ENCODE results near the gene CCDC7. TPM values are rescaled to one million over a fixed set of nuclear protein-coding genes. Genes with fewer than 3 reads are reported as not detected.
"Not testable (repeated sequence)": the region's sequence is repeated elsewhere in the genome, so short reads cannot be mapped to it uniquely, and the experiment has no call there.

The CCDC7 gene
- polyA plus RNA-seq, 1 of the 3 experiments (the other 2 are of a cell fraction) = 0.44 TPM

DNA sequence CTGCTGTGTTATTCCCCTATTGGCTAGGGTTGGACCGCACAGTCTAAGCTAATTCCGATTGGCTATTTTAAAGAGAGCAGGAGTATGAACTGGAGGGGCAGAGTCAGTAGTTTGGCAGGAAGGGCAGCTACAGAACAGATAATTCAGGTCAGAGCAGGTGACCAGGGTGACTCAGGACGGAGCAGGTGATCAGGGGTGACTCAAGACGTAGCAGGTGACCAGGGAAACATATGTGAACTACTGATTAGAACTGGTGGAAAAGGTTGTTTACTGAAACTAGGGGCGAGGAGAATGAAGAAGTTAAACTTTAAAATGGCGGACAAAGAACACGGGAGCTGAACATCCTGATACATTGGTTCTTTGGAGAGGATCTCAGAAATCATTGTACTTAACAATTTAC, 102.3 kb downstream of the CCDC7 start:
- no peak overlapping the region for H2AFZ ChIP-seq (ENCODE audit: low read depth)
- H3F3A ChIP-seq (replicated peaks; ENCODE audit: insufficient read depth) = no peaks in the 10 kb centered on the region
- no peaks in the 10 kb centered on the region for H3K27me3 ChIP-seq (ENCODE audit: insufficient read depth)
- TF ChIP-seq EP300 (IDR thresholded peaks at IDR 0.05; ENCODE audit: borderline replicate concordance in 1 of 2, low read depth in 1 of 2, low read length in 1 of 2) (no peak), ELF1 (IDR thresholded peaks at IDR 0.05) (no peak)
- TF ChIP-seq, protein P1, sequence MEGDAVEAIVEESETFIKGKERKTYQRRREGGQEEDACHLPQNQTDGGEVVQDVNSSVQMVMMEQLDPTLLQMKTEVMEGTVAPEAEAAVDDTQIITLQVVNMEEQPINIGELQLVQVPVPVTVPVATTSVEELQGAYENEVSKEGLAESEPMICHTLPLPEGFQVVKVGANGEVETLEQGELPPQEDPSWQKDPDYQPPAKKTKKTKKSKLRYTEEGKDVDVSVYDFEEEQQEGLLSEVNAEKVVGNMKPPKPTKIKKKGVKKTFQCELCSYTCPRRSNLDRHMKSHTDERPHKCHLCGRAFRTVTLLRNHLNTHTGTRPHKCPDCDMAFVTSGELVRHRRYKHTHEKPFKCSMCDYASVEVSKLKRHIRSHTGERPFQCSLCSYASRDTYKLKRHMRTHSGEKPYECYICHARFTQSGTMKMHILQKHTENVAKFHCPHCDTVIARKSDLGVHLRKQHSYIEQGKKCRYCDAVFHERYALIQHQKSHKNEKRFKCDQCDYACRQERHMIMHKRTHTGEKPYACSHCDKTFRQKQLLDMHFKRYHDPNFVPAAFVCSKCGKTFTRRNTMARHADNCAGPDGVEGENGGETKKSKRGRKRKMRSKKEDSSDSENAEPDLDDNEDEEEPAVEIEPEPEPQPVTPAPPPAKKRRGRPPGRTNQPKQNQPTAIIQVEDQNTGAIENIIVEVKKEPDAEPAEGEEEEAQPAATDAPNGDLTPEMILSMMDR (IDR thresholded peaks at IDR 0.05) = no peak
- no peaks in the 10 kb centered on the region for H3K9me2 ChIP-seq
- CTCF ChIA-PET = no interaction called here
- no peaks in the 10 kb centered on the region for H3K9me3 ChIP-seq
- 77% methylated on average over 7 of the region's 7 CpGs for WGBS (ENCODE audit: low lambda C conversion rate)
- H3K27ac ChIP-seq (ENCODE audit: low read depth in 2 of 2, low read length in 1 of 2) = no peak overlapping the region
- no peak for DNase-seq
- no peaks in the 10 kb centered on the region for H3K4me1 ChIP-seq (ENCODE audit: control insufficient read depth in 1 of 2, insufficient read depth in 2 of 2, low read depth in 1 of 2, low read length in 1 of 2)
- peaks cover 0 to 4% of the 10 kb centered on the region in 2 experiments for H3K36me3 ChIP-seq (replicated peaks in 1 of 2; ENCODE audit: control insufficient read depth in 1 of 2, insufficient read depth in 2 of 2, low read length in 1 of 2)
- no peak overlapping the region for H3K4me3 ChIP-seq (ENCODE audit: low read depth in 2 of 2, low read length in 1 of 2)
- no peak overlapping the region for H3K9ac ChIP-seq
- no peaks in the 10 kb centered on the region for H3K79me2 ChIP-seq (ENCODE audit: insufficient read depth)
- H4K20me1 ChIP-seq (ENCODE audit: insufficient read depth) = no peaks in the 10 kb centered on the region
- no peak overlapping the region for H3K4me2 ChIP-seq
- POLR2A ChIA-PET = no interaction called here

- no peaks in the 10 kb centered on the region for H3K27me3 ChIP-seq (ENCODE audit: insufficient read depth)
- 68% methylated on average over 3 of the region's 3 CpGs for WGBS (ENCODE audit: low lambda C conversion rate)
- no peak overlapping the region for H3K27ac ChIP-seq (ENCODE audit: low read depth in 2 of 2, low read length in 1 of 2)
- H3K4me2 ChIP-seq = no peak overlapping the region
- no peaks in the 10 kb centered on the region for H4K20me1 ChIP-seq (ENCODE audit: insufficient read depth)
- peaks cover 0 to 9% of the 10 kb centered on the region in 2 experiments for H3K36me3 ChIP-seq (replicated peaks in 1 of 2; ENCODE audit: control insufficient read depth in 1 of 2, insufficient read depth in 2 of 2, low read length in 1 of 2)
- DNase-seq = no peak
- no peaks in the 10 kb centered on the region for H3K9me3 ChIP-seq
- H3K9me2 ChIP-seq = no peaks in the 10 kb centered on the region
- H3K4me1 ChIP-seq (ENCODE audit: control insufficient read depth in 1 of 2, insufficient read depth in 2 of 2, low read depth in 1 of 2, low read length in 1 of 2) = no peaks in the 10 kb centered on the region
- CTCF ChIA-PET = no interaction called here
- POLR2A ChIA-PET = no interaction called here
- H3K4me3 ChIP-seq (ENCODE audit: low read depth in 2 of 2, low read length in 1 of 2) = no peak overlapping the region
- no peaks in the 10 kb centered on the region for H3F3A ChIP-seq (replicated peaks; ENCODE audit: insufficient read depth)
- no peak overlapping the region for H2AFZ ChIP-seq (ENCODE audit: low read depth)
- no peaks in the 10 kb centered on the region for H3K79me2 ChIP-seq (ENCODE audit: insufficient read depth)
- no peak overlapping the region for H3K9ac ChIP-seq
- TF ChIP-seq ELF1 (IDR thresholded peaks at IDR 0.05) (no peak), YY1 (IDR thresholded peaks at IDR 0.05; ENCODE audit: low read depth) (no peak), TCF12 (IDR thresholded peaks at IDR 0.05) (no peak), FOXJ3 (CRISPR knock-in tag; IDR thresholded peaks at IDR 0.05) (no peak), IRF3 (IDR thresholded peaks at IDR 0.05; ENCODE audit: low read depth, low read length) (no peak), FOSL2 (IDR thresholded peaks at IDR 0.05; ENCODE audit: borderline replicate concordance, low read depth) (no peak), NRF1 (IDR thresholded peaks at IDR 0.05; ENCODE audit: low read depth, low read length) (no peak), SMC3 (IDR thresholded peaks at IDR 0.05; ENCODE audit: low read depth, low read length) (no peak), TAF1 (IDR thresholded peaks at IDR 0.05; ENCODE audit: borderline replicate concordance, low read depth, low read length) (no peak), EP300 (IDR thresholded peaks at IDR 0.05; ENCODE audit: borderline replicate concordance in 1 of 2, low read depth in 1 of 2, low read length in 1 of 2) (no peak), MEF2A (IDR thresholded peaks at IDR 0.05; ENCODE audit: borderline replicate concordance, low read depth) (no peak), FOXM1 (IDR thresholded peaks at IDR 0.05; ENCODE audit: low read depth) (no peak), RXRA (IDR thresholded peaks at IDR 0.05; ENCODE audit: borderline replicate concordance, low read depth) (no peak), REST (IDR thresholded peaks at IDR 0.05; ENCODE audit: low read depth, low read length) (no peak)
- TF ChIP-seq, protein P2, sequence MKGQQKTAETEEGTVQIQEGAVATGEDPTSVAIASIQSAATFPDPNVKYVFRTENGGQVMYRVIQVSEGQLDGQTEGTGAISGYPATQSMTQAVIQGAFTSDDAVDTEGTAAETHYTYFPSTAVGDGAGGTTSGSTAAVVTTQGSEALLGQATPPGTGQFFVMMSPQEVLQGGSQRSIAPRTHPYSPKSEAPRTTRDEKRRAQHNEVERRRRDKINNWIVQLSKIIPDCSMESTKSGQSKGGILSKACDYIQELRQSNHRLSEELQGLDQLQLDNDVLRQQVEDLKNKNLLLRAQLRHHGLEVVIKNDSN (IDR thresholded peaks at IDR 0.05; ENCODE audit: borderline replicate concordance, low read depth) = no peak
These were observed 110.9 kb downstream of the CCDC7 start for GRCh38 chr10:32556783-32557395.

GRCh38 chr10:32562695-32563094, 116.8 kb downstream of the CCDC7 start:
- H4K20me1 ChIP-seq (ENCODE audit: insufficient read depth); H3K9ac ChIP-seq; H3F3A ChIP-seq (replicated peaks; ENCODE audit: insufficient read depth); H3K4me3 ChIP-seq (ENCODE audit: low read depth in 2 of 2, low read length in 1 of 2); H2AFZ ChIP-seq (ENCODE audit: low read depth); H3K27ac ChIP-seq (ENCODE audit: low read depth in 2 of 2, low read length in 1 of 2); H3K79me2 ChIP-seq (ENCODE audit: insufficient read depth); CTCF ChIA-PET; H3K36me3 ChIP-seq (replicated peaks in 1 of 2; ENCODE audit: control insufficient read depth in 1 of 2, insufficient read depth in 2 of 2, low read length in 1 of 2); H3K9me3 ChIP-seq; H3K4me1 ChIP-seq (ENCODE audit: control insufficient read depth in 1 of 2, insufficient read depth in 2 of 2, low read depth in 1 of 2, low read length in 1 of 2); DNase-seq; POLR2A ChIA-PET; H3K9me2 ChIP-seq; H3K4me2 ChIP-seq; H3K27me3 ChIP-seq (ENCODE audit: insufficient read depth): not testable (repeated sequence)

All from SK-N-SH (cell line).